ENCODE measurements around the gene CNKSR2. TPM values are rescaled to one million over a fixed set of nuclear protein-coding genes. Genes with fewer than 3 reads are reported as not detected.

Gene CNKSR2
- total RNA-seq, 1 experiment from 2014 or later: 1.5 TPM

- no peaks in the 10 kb centered on the region for H3K9me3 ChIP-seq (ENCODE audit: insufficient read depth, low read depth)
- H3F3A ChIP-seq (ENCODE audit: insufficient read depth, low read depth): peaks cover 13% of the 10 kb centered on the region; the same call in 1 of the 2 replicates
- ChIA-PET CTCF (no interaction called here), POLR2A (ENCODE audit: unreplicated experiment) (interaction anchor here (0.6 kb wide), 1 partner anchor 58 kb away, joined by 4 read pairs; no protein-coding TSS in a partner anchor)
- H3K4me2 ChIP-seq: no peak within 1 kb of the TSS
- H3K27me3 ChIP-seq (ENCODE audit: insufficient read depth, low read depth): no peaks in the 10 kb centered on the region
- no peaks in the 10 kb centered on the region for H3K9me2 ChIP-seq (ENCODE audit: insufficient read depth)
- BruUV-seq (replicated peaks): no TSS peak
- no peak for DNase-seq
- H2AFZ ChIP-seq: no peak within 1 kb of the TSS
- intact Hi-C loops (cut with micrococcal nuclease; ENCODE audit: unreplicated experiment): no loop called here
- TF ChIP-seq, protein P1, sequence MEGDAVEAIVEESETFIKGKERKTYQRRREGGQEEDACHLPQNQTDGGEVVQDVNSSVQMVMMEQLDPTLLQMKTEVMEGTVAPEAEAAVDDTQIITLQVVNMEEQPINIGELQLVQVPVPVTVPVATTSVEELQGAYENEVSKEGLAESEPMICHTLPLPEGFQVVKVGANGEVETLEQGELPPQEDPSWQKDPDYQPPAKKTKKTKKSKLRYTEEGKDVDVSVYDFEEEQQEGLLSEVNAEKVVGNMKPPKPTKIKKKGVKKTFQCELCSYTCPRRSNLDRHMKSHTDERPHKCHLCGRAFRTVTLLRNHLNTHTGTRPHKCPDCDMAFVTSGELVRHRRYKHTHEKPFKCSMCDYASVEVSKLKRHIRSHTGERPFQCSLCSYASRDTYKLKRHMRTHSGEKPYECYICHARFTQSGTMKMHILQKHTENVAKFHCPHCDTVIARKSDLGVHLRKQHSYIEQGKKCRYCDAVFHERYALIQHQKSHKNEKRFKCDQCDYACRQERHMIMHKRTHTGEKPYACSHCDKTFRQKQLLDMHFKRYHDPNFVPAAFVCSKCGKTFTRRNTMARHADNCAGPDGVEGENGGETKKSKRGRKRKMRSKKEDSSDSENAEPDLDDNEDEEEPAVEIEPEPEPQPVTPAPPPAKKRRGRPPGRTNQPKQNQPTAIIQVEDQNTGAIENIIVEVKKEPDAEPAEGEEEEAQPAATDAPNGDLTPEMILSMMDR (conservative IDR thresholded peaks at IDR 0.05): no peak
- no peak for TF ChIP-seq EZH2 (IDR thresholded peaks at IDR 0.05; ENCODE audit: low read depth)
- no peaks in the 10 kb centered on the region for H3K36me3 ChIP-seq (ENCODE audit: low read depth)
- no peak within 1 kb of the TSS for H3K4me3 ChIP-seq
- H3K4me1 ChIP-seq (replicated peaks; ENCODE audit: insufficient read depth): peaks cover 19% of the 10 kb centered on the region
- no peaks in the 10 kb centered on the region for H4K20me1 ChIP-seq (ENCODE audit: insufficient read depth)
- no peak within 1 kb of the TSS for H3K27ac ChIP-seq
- H3K79me2 ChIP-seq (ENCODE audit: low read depth): no peaks in the 10 kb centered on the region
Measured at GRCh38 chrX:21658152-21658737, 284.0 kb downstream of the CNKSR2 start, which contains the start of gene KLHL34. TSS of gene KLHL34 (minus strand) at chrX:21658330. CDS start at chrX:21657788, 542 bp downstream.

GRCh38 chrX:21658746-21659145 is 284.5 kb downstream of the CNKSR2 start:
- DNase-seq: no peak
- Histone ChIP-seq H3K9me3 (ENCODE audit: insufficient read depth, low read depth) (no peaks in the 10 kb centered on the region), H2AFZ (no peak overlapping the region), H3K27me3 (ENCODE audit: insufficient read depth, low read depth) (no peaks in the 10 kb centered on the region), H3K4me2 (no peak overlapping the region), H3F3A (ENCODE audit: insufficient read depth, low read depth) (peaks cover 13% of the 10 kb centered on the region; the same call in 1 of the 2 replicates), H3K79me2 (ENCODE audit: low read depth) (no peaks in the 10 kb centered on the region), H3K9me2 (ENCODE audit: insufficient read depth) (no peaks in the 10 kb centered on the region), H3K36me3 (ENCODE audit: low read depth) (no peaks in the 10 kb centered on the region), H3K27ac (no peak overlapping the region), H3K4me1 (replicated peaks; ENCODE audit: insufficient read depth) (peaks cover 19% of the 10 kb centered on the region), H4K20me1 (ENCODE audit: insufficient read depth) (no peaks in the 10 kb centered on the region), H3K4me3 (no peak overlapping the region)
- CTCF ChIA-PET: no interaction called here
- intact Hi-C loops (cut with micrococcal nuclease; ENCODE audit: unreplicated experiment): no loop called here
- no peak for TF ChIP-seq EZH2 (IDR thresholded peaks at IDR 0.05; ENCODE audit: low read depth)
- TF ChIP-seq, protein P1 (conservative IDR thresholded peaks at IDR 0.05): no peak
- BruUV-seq (replicated peaks): no TSS peak
- POLR2A ChIA-PET (ENCODE audit: unreplicated experiment): interaction anchor here (0.5 kb wide), 1 partner anchor 315 kb away, joined by 3 read pairs; no protein-coding TSS in a partner anchor

DNA sequence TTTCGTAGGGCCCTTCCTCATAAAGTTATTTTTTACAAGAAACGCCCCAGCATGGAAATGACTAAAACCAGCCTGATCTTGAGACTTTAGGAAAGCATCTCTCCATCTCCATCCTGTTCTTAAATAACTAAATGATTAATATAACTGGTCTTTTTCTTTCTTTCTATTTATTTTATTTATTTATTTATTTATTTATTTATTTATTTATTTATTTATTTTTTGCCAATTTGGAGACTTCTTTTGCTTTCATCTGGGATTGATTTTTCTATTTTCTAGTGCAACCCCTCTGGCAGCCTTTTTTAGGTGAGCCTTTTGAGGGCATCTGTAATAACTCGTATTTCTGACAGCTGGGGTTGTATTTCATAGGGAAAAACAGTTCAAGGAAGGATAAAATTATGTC is 285.1 kb downstream of the CNKSR2 start:
- Histone ChIP-seq H3K79me2 (ENCODE audit: low read depth) (no peaks in the 10 kb centered on the region), H3K36me3 (ENCODE audit: low read depth) (no peaks in the 10 kb centered on the region), H3K4me1 (replicated peaks; ENCODE audit: insufficient read depth) (peaks cover 19% of the 10 kb centered on the region), H3K9me3 (ENCODE audit: insufficient read depth, low read depth) (no peaks in the 10 kb centered on the region), H3K27ac (no peak overlapping the region), H3F3A (ENCODE audit: insufficient read depth, low read depth) (peaks cover 13% of the 10 kb centered on the region; the same call in 1 of the 2 replicates), H3K27me3 (ENCODE audit: insufficient read depth, low read depth) (no peaks in the 10 kb centered on the region), H3K4me2 (no peak overlapping the region), H3K9me2 (ENCODE audit: insufficient read depth) (no peaks in the 10 kb centered on the region), H2AFZ (no peak overlapping the region), H4K20me1 (ENCODE audit: insufficient read depth) (no peaks in the 10 kb centered on the region), H3K4me3 (no peak overlapping the region)
- intact Hi-C loops (cut with micrococcal nuclease; ENCODE audit: unreplicated experiment): no loop called here
- CTCF ChIA-PET: no interaction called here
- BruUV-seq (replicated peaks): no TSS peak
- POLR2A ChIA-PET (ENCODE audit: unreplicated experiment): interaction anchor here (0.5 kb wide), 1 partner anchor 315 kb away, joined by 3 read pairs; no protein-coding TSS in a partner anchor
- DNase-seq: no peak
- TF ChIP-seq, protein P1 (conservative IDR thresholded peaks at IDR 0.05): no peak
- no peak for TF ChIP-seq EZH2 (IDR thresholded peaks at IDR 0.05; ENCODE audit: low read depth)
